ENCODE data around the gene RHBDD3. TPM values are rescaled to one million over a fixed set of nuclear protein-coding genes. Genes with fewer than 3 reads are reported as not detected.

Gene RHBDD3
- total and polyA plus RNA-seq, 2 of the 4 experiments (the other 2 are of a cell fraction), result 5.7 to 21.5 TPM

DNA sequence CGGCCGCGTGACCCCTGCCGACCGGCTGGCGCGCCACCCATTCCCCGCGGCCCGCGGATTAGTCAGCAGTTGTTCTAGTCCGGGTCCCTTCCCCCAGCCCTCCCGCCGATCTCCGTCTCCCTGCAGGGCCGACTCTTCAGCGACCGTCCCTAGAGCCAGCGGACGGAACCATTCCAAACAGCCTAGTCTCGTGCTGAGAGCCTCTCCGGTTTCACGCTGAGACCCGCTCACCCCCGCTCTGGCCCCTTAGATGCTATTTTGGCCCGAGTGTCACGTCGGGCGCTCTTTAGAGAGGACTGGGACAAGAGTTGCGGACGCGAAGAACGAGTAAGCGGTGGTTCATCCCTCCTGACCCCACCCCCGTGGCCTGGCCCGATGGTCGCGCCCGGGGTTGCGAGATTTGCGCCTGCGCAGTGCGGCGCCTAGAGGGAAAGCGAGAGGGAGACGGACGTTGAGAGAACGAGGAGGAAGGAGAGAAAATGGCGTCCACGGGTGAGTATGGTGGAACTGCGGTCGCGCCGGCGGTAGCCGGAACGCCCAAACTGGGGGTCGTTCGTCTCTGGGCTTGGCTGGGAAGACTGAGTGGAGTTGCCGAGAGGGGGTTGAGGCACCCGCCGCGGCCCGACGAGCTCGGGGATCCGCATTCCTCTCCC is at the start of gene RHBDD3, which contains the start of gene EWSR1 (continued):
- TF ChIP-seq SMC3 (IDR thresholded peaks at IDR 0.05; ENCODE audit: low read depth, low read length) (no peak), BHLHE40 (IDR thresholded peaks at IDR 0.05; ENCODE audit: low read depth, low read length) (peak; percentile 99), FOS (IDR thresholded peaks at IDR 0.05; ENCODE audit: low read depth, low read length) (peak; percentile 55; the same call in 1 of the 2 replicates), RCOR1 (IDR thresholded peaks at IDR 0.05; ENCODE audit: insufficient replicate concordance, low read length) (no peak)

DNA sequence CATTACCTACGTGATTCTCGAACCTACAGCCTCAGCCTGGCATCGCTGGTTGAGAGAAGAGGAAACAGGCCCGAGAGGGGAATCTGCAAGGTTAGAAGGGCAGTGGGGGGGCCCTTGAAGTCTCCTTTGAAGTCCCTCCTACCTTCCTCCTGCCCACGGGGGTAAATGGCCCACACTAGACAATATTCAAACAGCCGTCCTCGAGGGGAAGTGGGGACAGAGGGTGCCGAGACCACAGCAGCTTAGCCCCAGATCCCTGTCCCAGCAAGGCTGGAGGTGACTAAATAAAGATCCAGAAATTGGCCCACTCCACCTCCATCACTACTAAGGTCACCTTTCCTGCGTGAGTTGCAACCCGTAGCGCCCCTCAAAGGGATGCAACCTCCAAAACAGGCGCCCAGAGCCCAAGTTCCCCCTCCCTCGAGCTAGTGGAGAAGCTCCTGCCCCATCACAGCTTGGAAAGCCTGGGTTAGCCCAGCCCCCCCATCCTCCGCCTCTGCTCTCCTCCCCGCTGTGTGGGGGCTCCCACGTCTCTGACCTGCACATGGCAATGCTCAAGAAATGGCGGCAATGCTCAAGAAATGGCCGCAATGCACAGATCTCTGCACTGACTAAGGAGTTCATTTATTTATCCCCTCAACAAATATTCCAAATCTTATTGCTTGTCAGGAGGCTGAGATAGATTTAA is 48.5 kb upstream of the RHBDD3 start:
- in situ Hi-C loops (cut with MboI; ENCODE audit: low sequenced_read_pairs) (no loop called here), intact Hi-C loops (cut with micrococcal nuclease) (no loop called here), dilution Hi-C loops (cut with HindIII; ENCODE audit: low sequenced_read_pairs, unreplicated experiment) (no loop called here)
- H3K4ac ChIP-seq (ENCODE audit: low read depth, low read length), result no peak overlapping the region
- no peak overlapping the region for H2AK9ac ChIP-seq (replicated peaks; ENCODE audit: low read depth, low read length, poor library complexity)
- DNase-seq (no peak), ATAC-seq (ENCODE audit: low read depth) (no peak)
- no peak overlapping the region for H4K5ac ChIP-seq (ENCODE audit: low read depth, low read length)
- no TSS peak for BruUV-seq (replicated peaks)
- H3K4me1 ChIP-seq (ENCODE audit: control insufficient read depth, insufficient read depth, low read length), result no peaks in the 10 kb centered on the region
- H3K9me3 ChIP-seq (ENCODE audit: control insufficient read depth, insufficient read depth, low read length), result no peaks in the 10 kb centered on the region
- H3K9me1 ChIP-seq (ENCODE audit: insufficient read depth, low read length), result no peaks in the 10 kb centered on the region
- POLR2A ChIA-PET (ENCODE audit: unreplicated experiment), result no interaction called here
- H3K18ac ChIP-seq (ENCODE audit: low read depth, low read length), result no peak overlapping the region
- no peak overlapping the region for H3K23ac ChIP-seq (ENCODE audit: low read depth, low read length)
- 0 out of 4 replicates have a peak, but pooled peaks cover 0 to 1% of the 10 kb centered on the region in 2 experiments for H3K79me1 ChIP-seq (ENCODE audit: low read depth in 1 of 2, low read length in 2 of 2)
- no peak overlapping the region for H3K4me2 ChIP-seq (ENCODE audit: low read depth, low read length)
- no peak overlapping the region for H3K56ac ChIP-seq (ENCODE audit: extremely low read depth, insufficient read depth, low read length)
- H2BK120ac ChIP-seq (ENCODE audit: low read depth, low read length), result no peak overlapping the region
- H2BK20ac ChIP-seq (ENCODE audit: low read depth, low read length), result no peak overlapping the region
- no peak for TF ChIP-seq FOS (IDR thresholded peaks at IDR 0.05; ENCODE audit: low read depth, low read length)
- no peak for TF ChIP-seq MXI1 (IDR thresholded peaks at IDR 0.05; ENCODE audit: borderline replicate concordance, low read depth, low read length)
- no peak for TF ChIP-seq RFX5 (IDR thresholded peaks at IDR 0.05; ENCODE audit: low read depth, low read length)
- TF ChIP-seq MAFK (IDR thresholded peaks at IDR 0.05; ENCODE audit: low read depth, low read length), result no peak
- no peak for TF ChIP-seq POLR2A (IDR thresholded peaks at IDR 0.05; ENCODE audit: low read depth, low read length)
- no peak for TF ChIP-seq CHD1 (IDR thresholded peaks at IDR 0.05; ENCODE audit: low read depth, low read length)
- no peak for TF ChIP-seq RCOR1 (IDR thresholded peaks at IDR 0.05; ENCODE audit: insufficient replicate concordance, low read length)
- no peak overlapping the region for H3K27ac ChIP-seq (ENCODE audit: insufficient read depth, low read length)
- no peak overlapping the region for H2AFZ ChIP-seq (replicated peaks; ENCODE audit: low read length, poor library complexity)
- no peak overlapping the region for H3K14ac ChIP-seq (replicated peaks; ENCODE audit: low read depth, low read length)
- peaks cover 19% of the 10 kb centered on the region for H4K20me1 ChIP-seq (ENCODE audit: insufficient read depth, low read length)
- H3K27me3 ChIP-seq (ENCODE audit: control insufficient read depth, insufficient read depth, low read length), result peaks cover 47% of the 10 kb centered on the region
- WGBS, 2 experiments (ENCODE audit: extremely low coverage in 2 of 2, insufficient read length in 1 of 2), result 62% methylated on average over 5 of the region's 18 CpGs; no CpG with 5 or more reads in 1 of the 2 experiments
- no peak overlapping the region for H2BK5ac ChIP-seq (ENCODE audit: low read depth, low read length, poor library complexity, severe bottlenecking)
- H4K91ac ChIP-seq (ENCODE audit: insufficient read depth, low read depth, low read length), result no peak overlapping the region
- peaks cover 2% of the 10 kb centered on the region; the same call in 1 of the 2 replicates for H3K36me3 ChIP-seq (ENCODE audit: control insufficient read depth, insufficient read depth, low read length)
- no peak overlapping the region for H2BK15ac ChIP-seq (ENCODE audit: low read depth, low read length)
- no peak overlapping the region for H3K4me3 ChIP-seq (ENCODE audit: insufficient read depth, low read depth, low read length)
- H4K8ac ChIP-seq (ENCODE audit: low read depth in 2 of 2, low read length in 2 of 2), result no peak overlapping the region
- CTCF ChIA-PET, result no interaction called here
- H3K9ac ChIP-seq (ENCODE audit: low read depth, low read length), result no peak overlapping the region
- H2AK5ac ChIP-seq (ENCODE audit: low read depth, low read length), result no peak overlapping the region

Measured in IMR-90 (cell line).